ENCODE measurements around the gene AOPEP.
"Not testable (repeated sequence)": the region's sequence is repeated elsewhere in the genome, so short reads cannot be mapped to it uniquely, and the experiment has no call there.

Gene AOPEP

GRCh38 chr9:94819161-94819687 is 92.7 kb downstream of the AOPEP start:
- no peak for DNase-seq

GRCh38 chr9:94821098-94821887 is 94.8 kb downstream of the AOPEP start:
- no peak for DNase-seq

- DNase-seq, result no peak
Measured at GRCh38 chr9:94822273-94822672, 95.8 kb downstream of the AOPEP start.

DNA sequence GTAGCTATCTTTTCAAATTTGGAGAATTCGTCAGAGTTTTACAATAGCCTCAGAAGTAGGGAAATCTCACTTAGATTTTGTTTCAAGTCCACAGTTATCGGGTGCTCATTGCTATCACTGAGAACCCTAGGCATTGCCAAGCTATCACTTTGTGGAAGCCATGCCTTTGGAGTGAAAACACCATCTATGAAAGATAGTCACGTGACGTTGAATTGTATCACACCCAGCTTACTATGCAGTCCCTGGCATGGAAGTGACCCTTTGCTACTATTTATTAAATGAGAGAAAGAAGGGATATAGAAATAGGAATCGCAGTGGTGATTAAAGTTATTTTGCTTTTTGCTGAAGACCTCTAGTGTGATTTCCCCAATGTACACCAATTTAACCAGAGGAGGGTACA is 97.2 kb downstream of the AOPEP start:
- DNase-seq, result no peak

GRCh38 chr9:94824411-94824810 is 97.9 kb downstream of the AOPEP start:
- no peak for DNase-seq

DNA sequence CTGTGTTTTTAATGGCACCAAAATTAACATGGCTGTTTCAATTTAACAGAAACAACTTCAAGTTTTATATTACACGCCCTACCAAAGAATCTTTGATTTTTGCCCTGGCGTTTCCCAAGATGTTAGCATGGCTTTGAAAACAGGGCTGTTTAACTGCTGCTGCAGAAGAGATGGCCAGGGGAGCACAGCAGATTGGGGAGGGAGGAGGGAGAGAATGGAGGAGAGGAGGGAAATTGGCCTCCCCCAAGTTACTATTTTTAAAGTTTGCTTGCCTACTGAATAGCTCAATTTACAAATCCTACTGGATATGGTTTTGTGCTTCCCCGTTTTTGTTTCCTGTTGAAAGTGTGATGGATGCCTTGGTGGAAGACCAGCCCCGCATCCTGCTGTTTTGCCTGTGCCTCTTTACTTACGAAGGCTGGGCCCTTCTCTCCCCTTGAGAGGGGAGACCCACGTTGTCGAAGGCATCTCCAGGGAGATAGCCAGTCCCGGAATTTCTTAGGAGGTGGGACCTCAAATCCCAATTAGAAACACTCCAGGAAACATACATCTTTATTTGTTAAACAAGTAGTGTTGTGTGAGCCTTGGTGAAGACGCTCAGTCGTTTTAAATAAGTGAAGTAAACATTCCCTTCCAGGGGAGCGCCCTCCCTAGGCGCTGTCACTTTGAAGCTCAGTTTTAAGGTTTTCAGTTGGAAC is 98.6 kb downstream of the AOPEP start:
- peak in 1 of 2 experiments; percentile 56 for DNase-seq

- DNase-seq, result peak; percentile 50 to 73
Measured at GRCh38 chr9:94825611-94825958, 99.1 kb downstream of the AOPEP start.

DNA sequence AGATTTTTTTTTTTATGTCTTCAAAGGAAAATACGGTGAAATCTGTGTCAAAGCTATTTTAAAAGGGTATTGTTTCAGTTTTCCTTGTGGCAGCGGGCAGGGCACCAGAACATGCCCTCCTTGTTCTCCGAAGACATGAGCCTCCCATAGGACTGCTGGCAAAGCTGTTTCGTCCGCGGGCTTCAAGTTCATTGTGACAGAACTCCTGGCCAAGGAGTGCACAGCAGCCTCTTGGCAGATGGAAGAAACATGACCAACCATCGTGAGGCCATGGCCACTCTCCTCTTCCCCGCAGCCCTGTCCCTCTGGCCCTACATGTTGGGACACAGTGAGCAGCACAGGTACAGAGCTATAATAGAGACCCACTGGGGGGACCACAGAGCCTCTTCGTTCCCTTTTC is 99.5 kb downstream of the AOPEP start:
- no peak for DNase-seq

DNA sequence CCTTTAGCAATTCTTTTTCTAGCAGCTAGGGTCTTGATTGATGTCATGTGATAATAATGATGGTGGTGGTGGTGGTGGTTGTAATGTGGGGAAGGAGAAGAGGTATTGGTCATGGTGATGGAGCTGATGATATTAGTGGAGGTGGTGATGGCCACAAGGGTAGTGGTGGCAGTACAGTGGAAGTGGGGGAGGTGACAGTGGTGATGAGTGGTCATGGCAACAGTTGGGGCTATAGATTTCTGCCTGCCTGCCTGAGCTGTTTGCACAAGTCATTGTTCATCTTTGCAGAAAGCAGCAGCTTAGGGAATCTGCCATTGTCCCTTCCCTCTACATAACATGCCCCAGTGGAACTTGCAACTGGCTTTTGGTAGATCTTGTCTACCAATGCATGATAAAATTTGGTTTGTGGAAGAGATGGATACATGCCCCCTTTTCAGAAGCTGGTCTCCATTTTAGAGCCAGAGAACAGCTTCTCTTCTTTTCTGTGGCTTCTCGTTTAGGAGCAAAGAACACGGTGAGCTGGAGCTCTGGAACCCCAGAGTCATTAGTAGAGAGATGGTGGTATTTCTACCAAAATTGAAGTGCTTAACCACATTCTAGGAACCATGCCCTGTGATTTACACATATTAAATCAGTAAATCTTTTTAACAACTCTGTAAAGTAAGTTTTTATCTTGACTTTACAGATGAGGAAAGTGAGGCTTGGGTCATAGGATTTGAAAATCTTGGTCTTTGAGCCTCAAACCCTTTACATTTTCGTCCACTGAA is 100.3 kb downstream of the AOPEP start:
- DNase-seq, result peak; percentile 21 to 26

DNA sequence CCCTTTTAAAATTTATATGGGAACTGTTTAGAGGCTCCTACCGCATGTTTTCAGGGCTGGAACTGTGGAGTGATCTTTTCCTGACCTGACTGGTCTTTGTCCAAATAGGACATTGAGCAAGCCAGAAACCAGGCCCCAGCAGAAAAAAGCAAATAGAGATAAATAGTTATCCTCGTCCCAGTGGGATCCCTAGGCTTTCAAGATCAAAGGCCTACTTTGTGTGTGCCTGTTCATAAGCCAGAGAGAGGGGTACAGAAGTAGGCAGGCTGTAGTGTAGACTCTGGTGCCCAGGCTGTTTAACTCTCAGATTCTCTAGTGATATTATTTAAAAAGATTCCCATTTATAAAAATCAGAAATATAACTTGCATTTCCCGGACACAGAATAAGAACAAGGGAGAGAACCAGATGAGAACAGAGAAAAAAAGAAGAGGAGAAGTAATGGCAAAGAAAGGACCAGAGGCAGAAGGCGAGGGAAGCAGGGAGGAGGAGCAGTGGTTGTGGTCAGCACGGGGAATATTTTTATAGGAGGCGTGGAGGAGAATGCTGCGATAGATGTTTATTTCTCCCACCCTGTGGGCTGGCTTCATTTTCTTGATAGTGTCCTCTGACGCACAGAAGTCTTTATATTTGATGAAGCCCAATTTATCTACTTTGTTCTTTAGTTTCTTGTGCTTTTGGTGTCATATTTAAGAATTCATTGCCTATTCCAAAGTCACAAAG is 101.2 kb downstream of the AOPEP start:
- DNase-seq, result no peak

- DNase-seq, result no peak
Measured at GRCh38 chr9:94829380-94830070, 103.0 kb downstream of the AOPEP start.

DNA sequence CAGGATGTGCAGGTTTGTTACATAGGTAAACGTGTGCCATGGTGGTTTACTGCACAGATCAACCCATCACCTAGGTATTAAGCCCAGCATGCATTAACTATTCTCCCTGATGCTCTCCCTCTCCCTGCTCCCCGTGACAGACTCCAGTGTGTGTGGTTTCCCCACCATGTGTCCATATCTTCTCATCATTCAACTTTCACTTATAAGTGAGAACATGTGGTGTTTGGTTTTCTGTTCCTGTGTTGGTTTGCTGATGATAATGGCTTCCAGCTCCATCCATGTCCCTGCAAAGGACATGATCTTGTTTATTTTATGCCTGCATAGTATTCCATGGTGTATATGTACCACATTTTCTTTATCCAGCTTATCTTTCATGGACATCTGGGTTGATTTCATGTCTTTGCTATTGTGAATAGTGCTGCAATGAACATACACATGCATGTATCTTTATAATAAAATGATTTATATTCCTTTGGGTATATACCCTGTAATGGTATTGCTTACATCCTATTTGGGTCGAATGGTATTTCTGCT is 103.6 kb downstream of the AOPEP start:
- not testable (repeated sequence) for DNase-seq

GRCh38 chr9:94833802-94834201 is 107.3 kb downstream of the AOPEP start:
- DNase-seq, result no peak

- DNase-seq, result no peak
Measured at GRCh38 chr9:94837404-94837803, 110.9 kb downstream of the AOPEP start.

GRCh38 chr9:94839398-94839797 is 112.9 kb downstream of the AOPEP start:
- no peak for DNase-seq

GRCh38 chr9:94840738-94841137 is 114.2 kb downstream of the AOPEP start:
- no peak for DNase-seq

GRCh38 chr9:94843134-94843533 is 116.6 kb downstream of the AOPEP start:
- no peak for DNase-seq

DNA sequence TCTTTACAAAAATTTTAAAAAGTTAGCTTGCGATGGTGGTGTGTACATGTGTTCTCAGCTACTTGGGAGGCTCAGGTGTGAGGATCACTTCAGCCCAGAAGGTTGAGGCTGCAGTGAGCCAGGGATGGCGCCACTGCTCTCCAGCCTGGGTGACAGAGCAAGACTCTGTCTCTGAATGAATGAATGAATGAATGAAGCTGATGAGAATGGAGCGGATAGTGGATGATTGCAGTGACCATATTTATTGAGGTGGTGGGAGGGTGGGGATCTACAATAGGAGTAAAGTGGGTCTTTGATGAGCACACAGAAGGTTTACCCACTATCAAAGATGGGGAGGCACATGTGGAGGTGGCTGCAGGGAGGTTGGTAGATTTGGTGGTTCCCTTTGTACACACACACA is 120.2 kb downstream of the AOPEP start:
- no peak for DNase-seq

DNA sequence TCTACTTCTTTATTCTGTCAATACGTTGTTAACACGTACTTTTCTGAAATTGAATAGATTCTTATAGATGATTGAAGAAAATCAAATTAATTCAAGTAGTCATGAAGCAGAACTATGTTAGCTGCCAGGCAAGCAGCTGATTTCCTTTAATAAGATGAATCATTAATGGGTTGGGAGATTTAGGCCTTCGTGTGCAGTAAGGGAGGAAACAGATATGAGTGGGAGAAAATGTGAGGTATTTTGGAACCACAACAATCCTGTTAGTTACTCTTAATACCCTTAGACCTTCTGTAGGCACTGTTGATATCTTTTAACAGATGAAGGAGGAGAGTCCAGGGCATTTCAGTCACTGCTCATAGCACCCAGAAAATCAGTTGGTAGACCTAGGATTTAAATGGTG is 121.0 kb downstream of the AOPEP start:
- no peak for DNase-seq

DNA sequence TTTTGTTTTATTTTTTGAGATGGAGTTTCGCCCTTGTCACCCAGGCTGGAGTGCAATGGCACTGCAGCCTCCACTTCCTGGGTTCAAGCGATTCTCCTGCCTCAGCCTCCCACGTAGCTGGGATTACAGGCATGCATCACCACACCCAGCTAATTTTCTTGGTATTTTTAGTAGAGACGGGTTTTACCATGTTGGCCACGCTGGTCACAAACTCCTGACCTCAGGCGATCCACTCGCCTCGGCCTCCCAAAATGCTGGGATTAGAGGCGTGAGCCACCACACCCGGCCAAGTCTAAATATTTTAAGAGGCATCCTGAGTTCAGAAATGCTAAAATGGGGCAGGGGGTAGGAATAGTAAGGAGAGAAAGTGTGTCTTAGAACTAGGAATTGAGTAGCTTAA is 122.3 kb downstream of the AOPEP start:
- not testable (repeated sequence) for DNase-seq

GRCh38 chr9:94850540-94851434 is 124.3 kb downstream of the AOPEP start:
- DNase-seq, result no peak
